ENCODE data around the gene SNRPA1.

SNRPA1 gene

GRCh38 chr15:101232677-101233076 is 62.4 kb downstream of the SNRPA1 start:
- no peak for TF ChIP-seq GATA2 (IDR thresholded peaks at IDR 0.05; ENCODE audit: low read depth, low read length)
- TF ChIP-seq GATA3 (IDR thresholded peaks at IDR 0.05; ENCODE audit: low read depth, low read length) = no peak
